Thyroid gland (tissue), 4 donors: ENCODE data around the gene MYO10.

Experiments
- CTCF ChIP-seq, 6 experiments: fragments of 200-600 bp in 3 of 6; fragments of 450-650 bp in 3 of 6; sonication (generic) in 3 of 6; IDR thresholded peaks; one replicate each; pipeline ENCODE4 v1.5.1; 2016 to 2019; ENCODE audit warnings: antibody characterized with exemption in 6 of 6, mild to moderate bottlenecking in 2 of 6, inconsistent platforms in 1 of 6, moderate library complexity in 1 of 6
- POLR2A ChIP-seq, 2 donors: fragments of 450-650 bp; IDR thresholded peaks; one replicate each; pipeline ENCODE4 v1.6.1; 2017; ENCODE audit warnings: antibody characterized with exemption in 2 of 2, mild to moderate bottlenecking in 2 of 2, moderate library complexity in 1 of 2

DNA sequence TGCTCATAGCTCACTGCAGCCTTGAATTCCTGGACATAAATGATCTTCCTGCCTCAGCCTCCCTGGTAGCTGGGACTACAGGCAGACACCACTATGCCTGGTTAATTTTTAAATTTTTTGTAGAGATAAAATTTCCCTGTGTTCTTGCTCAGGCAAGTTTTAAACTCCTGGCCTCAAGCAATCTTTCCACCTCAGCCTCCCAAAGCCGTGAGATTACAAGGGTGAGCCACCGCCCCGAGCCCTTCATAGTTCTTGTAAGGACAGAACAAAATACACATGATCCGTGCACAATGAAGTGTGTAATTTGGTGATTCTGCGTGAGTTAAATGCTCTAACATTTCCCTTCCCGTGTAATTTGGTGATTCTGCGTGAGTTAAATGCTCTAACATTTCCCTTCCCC, 27.7 kb upstream of the MYO10 start:
- TF ChIP-seq CTCF (IDR thresholded peaks at IDR 0.05): no peak
- no peak for TF ChIP-seq POLR2A (IDR thresholded peaks at IDR 0.05)
